DMS53 treated with DMSO at 0.1 percent for 48 hours (cell line): ENCODE data around the gene TMEM181.
"Not testable (repeated sequence)": the region's sequence is repeated elsewhere in the genome, so short reads cannot be mapped to it uniquely, and the experiment has no call there.

Experiments used
- DNase-seq: peaks from one replicate; lab custom pipeline; 2025; ENCODE audit not compliant: unreplicated experiment; lab: John Stamatoyannopoulos, UW

Gene TMEM181

GRCh38 chr6:158655569-158656450 lies 95.9 kb downstream of the TMEM181 start:
- DNase-seq = peak; percentile 79

- peak; percentile 33 for DNase-seq
Observed at GRCh38 chr6:158656986-158657385, 97.1 kb downstream of the TMEM181 start.

GRCh38 chr6:158660333-158660754 lies 100.5 kb downstream of the TMEM181 start:
- DNase-seq = peak; percentile 89

- peak; percentile 22 for DNase-seq
Observed at GRCh38 chr6:158661156-158661685, 101.3 kb downstream of the TMEM181 start.

GRCh38 chr6:158662607-158662953 lies 102.7 kb downstream of the TMEM181 start:
- no peak for DNase-seq

- DNase-seq = peak; percentile 58
Observed at GRCh38 chr6:158662954-158663624, 103.2 kb downstream of the TMEM181 start.

GRCh38 chr6:158663625-158664165 lies 103.8 kb downstream of the TMEM181 start:
- peak; percentile 74 for DNase-seq

GRCh38 chr6:158665332-158665731 lies 105.4 kb downstream of the TMEM181 start:
- DNase-seq = no peak

GRCh38 chr6:158666628-158667359 lies 106.9 kb downstream of the TMEM181 start:
- DNase-seq = no peak

- no peak for DNase-seq
Observed at GRCh38 chr6:158667360-158667981, 107.6 kb downstream of the TMEM181 start.

GRCh38 chr6:158668707-158669103 lies 108.8 kb downstream of the TMEM181 start:
- DNase-seq = no peak

GRCh38 chr6:158669145-158670035 lies 109.5 kb downstream of the TMEM181 start:
- no peak for DNase-seq

- not testable (repeated sequence) for DNase-seq
Observed at GRCh38 chr6:158672119-158672518, 112.2 kb downstream of the TMEM181 start.

- DNase-seq = no peak
Observed at GRCh38 chr6:158672726-158673125, 112.8 kb downstream of the TMEM181 start.

- no peak for DNase-seq
Observed at GRCh38 chr6:158674342-158675131, 114.6 kb downstream of the TMEM181 start.

- DNase-seq = not testable (repeated sequence)
Observed at GRCh38 chr6:158677094-158677493, 117.2 kb downstream of the TMEM181 start.

- no peak for DNase-seq
Observed at GRCh38 chr6:158677906-158678578, 118.2 kb downstream of the TMEM181 start.

- no peak for DNase-seq
Observed at GRCh38 chr6:158680015-158680414, 120.1 kb downstream of the TMEM181 start.
